Trophoblast cell (in vitro differentiated cells and primary cell): ENCODE results near the gene NPC1.
"Not testable (repeated sequence)": the region's sequence is repeated elsewhere in the genome, so short reads cannot be mapped to it uniquely, and the experiment has no call there.

Source experiments
- DNase-seq, 2 donors: peaks; one replicate each; pipeline ENCODE4 v3.0.0-alpha.2; 2016
- H2AFZ ChIP-seq: 2 replicates; pipeline ENCODE4 v1.6.1; 2013; ENCODE audit warnings: low read length, moderate library complexity, mild to moderate bottlenecking; ENCODE audit not compliant: insufficient read depth, poor library complexity
- H2AK5ac ChIP-seq: 2 replicates; pipeline ENCODE4 v1.6.1; 2013; ENCODE audit warnings: mild to moderate bottlenecking, low read length
- H2BK120ac ChIP-seq: 2 replicates; pipeline ENCODE4 v1.6.1; 2013; ENCODE audit warnings: low read length, mild to moderate bottlenecking, moderate library complexity; ENCODE audit not compliant: insufficient read depth, poor library complexity
- H2BK12ac ChIP-seq: 2 replicates; pipeline ENCODE4 v1.6.1; 2013; ENCODE audit warnings: mild to moderate bottlenecking, low read length, moderate library complexity
- H2BK5ac ChIP-seq: 2 replicates; pipeline ENCODE4 v1.6.1; 2013; ENCODE audit warnings: low read length, low read depth, moderate library complexity, mild to moderate bottlenecking; ENCODE audit not compliant: poor library complexity
- H3K14ac ChIP-seq: 2 replicates; pipeline ENCODE4 v1.6.1; 2013; ENCODE audit warnings: mild to moderate bottlenecking, low read length
- H3K18ac ChIP-seq: 2 replicates; pipeline ENCODE4 v1.6.1; 2013; ENCODE audit warnings: mild to moderate bottlenecking, low read length
- H3K23ac ChIP-seq: 2 replicates; pipeline ENCODE4 v1.6.1; 2013; ENCODE audit warnings: low read length
- H3K27ac ChIP-seq: 2 replicates; pipeline ENCODE4 v1.5.1; 2013; ENCODE audit warnings: low read depth, mild to moderate bottlenecking, inconsistent platforms, low read length, moderate library complexity
- H3K27me3 ChIP-seq: 2 replicates; pipeline ENCODE4 v1.6.1; 2013; ENCODE audit warnings: inconsistent platforms, mild to moderate bottlenecking, low read length, moderate library complexity; ENCODE audit not compliant: insufficient read depth
- H3K36me3 ChIP-seq, 2 experiments: 1 replicate in 1 of 2; 2 replicates in 1 of 2; pipeline ENCODE4 v1.6.1; 2013; ENCODE audit warnings: low read length in 2 of 2, mild to moderate bottlenecking in 2 of 2, moderate library complexity in 1 of 2; ENCODE audit not compliant: insufficient read depth in 2 of 2, control insufficient read depth in 1 of 2
- H3K4ac ChIP-seq: 2 replicates; pipeline ENCODE4 v1.6.1; 2013; ENCODE audit warnings: low read depth, mild to moderate bottlenecking, low read length, moderate library complexity
- H3K4me1 ChIP-seq, 2 experiments: 1 replicate in 1 of 2; 2 replicates in 1 of 2; pipeline ENCODE4 v1.6.1; 2013; ENCODE audit warnings: low read length in 2 of 2, mild to moderate bottlenecking in 2 of 2, moderate library complexity in 1 of 2; ENCODE audit not compliant: insufficient read depth in 2 of 2, control insufficient read depth in 1 of 2
- H3K4me2 ChIP-seq: 2 replicates; pipeline ENCODE4 v1.6.1; 2013; ENCODE audit warnings: inconsistent platforms, mild to moderate bottlenecking, low read length, moderate library complexity
- H3K4me3 ChIP-seq: 2 replicates; pipeline ENCODE4 v1.5.1; 2013; ENCODE audit warnings: mild to moderate bottlenecking, low read depth, low read length, inconsistent platforms
- H3K79me1 ChIP-seq: one replicate; pipeline ENCODE4 v1.6.1; 2013; ENCODE audit warnings: low read length
- H3K79me2 ChIP-seq: 2 replicates; pipeline ENCODE4 v1.6.1; 2013; ENCODE audit warnings: low read length, mild to moderate bottlenecking; ENCODE audit not compliant: control insufficient read depth, insufficient read depth, poor library complexity
- H3K9ac ChIP-seq: 2 replicates; pipeline ENCODE4 v1.6.1; 2013; ENCODE audit warnings: mild to moderate bottlenecking, low read length
- H3K9me3 ChIP-seq: 2 replicates; pipeline ENCODE4 v1.6.1; 2013; ENCODE audit warnings: low read depth, mild to moderate bottlenecking, control low read depth, inconsistent platforms, low read length; ENCODE audit not compliant: insufficient read depth
- H4K12ac ChIP-seq: 2 replicates; pipeline ENCODE4 v1.6.1; 2013; ENCODE audit warnings: low read depth, mild to moderate bottlenecking, low read length, moderate library complexity
- H4K8ac ChIP-seq: 2 replicates; pipeline ENCODE4 v1.6.1; 2013; ENCODE audit warnings: low read depth, mild to moderate bottlenecking, low read length, moderate library complexity
- H4K91ac ChIP-seq: one replicate; pipeline ENCODE4 v1.6.1; 2013; ENCODE audit warnings: low read depth, mild to moderate bottlenecking, low read length, moderate library complexity
- WGBS: extraction: QIAGEN DNeasy Blood & Tissue Kit; methylation state at CpG from one replicate; pipeline ENCODE4 v1.1.7; 2013; ENCODE audit warnings: missing lambda C conversion rate; ENCODE audit not compliant: insufficient read length, insufficient coverage; ENCODE audit errors: extremely low coverage; 5-methylcytosine and 5-hydroxymethylcytosine counted together

The NPC1 gene

GRCh38 chr18:23580677-23581367, 5.5 kb downstream of the NPC1 start:
- Histone ChIP-seq H3K4me1 (peaks cover 6 to 14% of the 10 kb centered on the region in 2 experiments), H3K18ac (no peak overlapping the region), H4K8ac (no peak overlapping the region), H2BK120ac (no peak overlapping the region), H3K4me3 (peak overlapping the region; percentile 16), H3K23ac (no peak overlapping the region), H4K91ac (no peak overlapping the region), H2AFZ (no peak overlapping the region), H3K27me3 (no peaks in the 10 kb centered on the region), H2AK5ac (no peak overlapping the region), H4K12ac (no peak overlapping the region), H2BK12ac (no peak overlapping the region), H3K14ac (no peak overlapping the region), H3K9me3 (no peaks in the 10 kb centered on the region), H3K9ac (no peak overlapping the region), H3K36me3 (peaks cover 5 to 6% of the 10 kb centered on the region in 2 experiments), H3K79me1 (peaks cover 3% of the 10 kb centered on the region), H3K27ac (peak overlapping the region; percentile 43), H2BK5ac (no peak overlapping the region), H3K4ac (no peak overlapping the region), H3K79me2 (peaks cover 9% of the 10 kb centered on the region), H3K4me2 (no peak overlapping the region)
- no CpG with 5 or more reads among the region's 6 CpGs for WGBS
- peak; percentile 35 to 54 for DNase-seq

DNA sequence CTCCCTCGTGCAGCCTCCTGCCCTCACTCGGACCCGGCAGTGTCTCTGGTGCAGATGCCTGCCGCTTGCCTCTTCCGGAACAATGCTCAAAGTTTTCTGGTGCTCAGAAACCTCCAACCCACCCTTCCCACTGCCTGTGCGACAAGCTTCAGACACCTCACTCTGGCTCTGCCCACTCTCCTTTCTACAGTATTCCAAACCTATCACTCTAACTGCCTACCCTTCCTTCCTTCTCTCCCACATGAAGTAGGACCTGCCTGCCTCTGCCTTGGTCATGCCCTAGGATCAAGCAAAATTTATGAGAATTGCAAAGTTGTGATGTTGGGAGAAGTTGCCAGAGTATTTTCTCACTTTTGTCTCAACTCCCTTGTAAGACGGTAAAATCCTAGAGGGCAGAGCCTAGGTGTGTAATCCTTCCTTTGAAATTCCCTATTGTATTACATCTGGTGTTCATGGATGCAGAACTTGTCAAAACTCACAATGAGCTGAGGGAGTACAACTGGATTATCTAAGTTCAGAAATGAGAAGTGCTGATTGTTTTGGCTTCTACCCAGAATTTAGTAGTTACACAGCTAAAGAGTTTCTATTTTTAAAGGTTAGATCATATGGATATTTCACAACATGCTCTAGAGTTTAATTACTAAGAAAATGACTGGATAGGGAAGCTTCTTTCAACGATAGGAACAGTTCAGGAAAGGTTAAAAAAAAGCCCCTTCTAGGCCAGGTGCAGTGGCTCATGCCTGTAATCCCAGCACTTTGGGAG, 7.2 kb downstream of the NPC1 start:
- H3K4me2 ChIP-seq = no peak overlapping the region
- no peak overlapping the region for H2BK12ac ChIP-seq
- no peak overlapping the region for H2AK5ac ChIP-seq
- peaks cover 2% of the 10 kb centered on the region for H3K79me2 ChIP-seq
- H2AFZ ChIP-seq = no peak overlapping the region
- no peak overlapping the region for H4K91ac ChIP-seq
- no peaks in the 10 kb centered on the region for H3K9me3 ChIP-seq
- H3K27me3 ChIP-seq = no peaks in the 10 kb centered on the region
- no peak overlapping the region for H4K8ac ChIP-seq
- peak overlapping the region; percentile 42 for H3K4ac ChIP-seq
- H3K4me1 ChIP-seq = peaks cover 14 to 19% of the 10 kb centered on the region in 2 experiments
- peaks cover 5 to 6% of the 10 kb centered on the region in 2 experiments for H3K36me3 ChIP-seq
- WGBS = no CpG with 5 or more reads among the region's 8 CpGs
- peaks cover 6% of the 10 kb centered on the region for H3K79me1 ChIP-seq
- H4K12ac ChIP-seq = no peak overlapping the region
- H3K18ac ChIP-seq = no peak overlapping the region
- no peak overlapping the region for H2BK5ac ChIP-seq
- H3K9ac ChIP-seq = no peak overlapping the region
- H3K4me3 ChIP-seq = no peak overlapping the region
- no peak overlapping the region for H3K27ac ChIP-seq
- no peak overlapping the region for H3K14ac ChIP-seq
- no peak overlapping the region for H2BK120ac ChIP-seq
- peak in 1 of 2 donors; percentile 9 for DNase-seq
- H3K23ac ChIP-seq = peak overlapping the region; percentile 76

GRCh38 chr18:23578067-23578701, 8.1 kb downstream of the NPC1 start:
- H3K27ac ChIP-seq = no peak overlapping the region
- no peak for DNase-seq
- H3K4me1 ChIP-seq = peaks cover 12 to 20% of the 10 kb centered on the region in 2 experiments
- no peak overlapping the region for H3K4me3 ChIP-seq
- no peaks in the 10 kb centered on the region for H3K9me3 ChIP-seq
- peaks cover 2% of the 10 kb centered on the region for H3K79me2 ChIP-seq
- no peak overlapping the region for H4K12ac ChIP-seq
- no peak overlapping the region for H3K9ac ChIP-seq
- peaks cover 6% of the 10 kb centered on the region in 2 experiments for H3K36me3 ChIP-seq
- H3K79me1 ChIP-seq = peaks cover 6% of the 10 kb centered on the region
- no peak overlapping the region for H2BK120ac ChIP-seq
- H3K27me3 ChIP-seq = no peaks in the 10 kb centered on the region
- no peak overlapping the region for H2BK5ac ChIP-seq
- H2AFZ ChIP-seq = no peak overlapping the region
- no peak overlapping the region for H3K14ac ChIP-seq
- H3K18ac ChIP-seq = no peak overlapping the region
- H3K23ac ChIP-seq = no peak overlapping the region
- no peak overlapping the region for H2BK12ac ChIP-seq
- no peak overlapping the region for H4K8ac ChIP-seq
- H4K91ac ChIP-seq = no peak overlapping the region
- no peak overlapping the region for H3K4me2 ChIP-seq
- H2AK5ac ChIP-seq = no peak overlapping the region
- no CpG with 5 or more reads among the region's 6 CpGs for WGBS
- H3K4ac ChIP-seq = no peak overlapping the region

DNA sequence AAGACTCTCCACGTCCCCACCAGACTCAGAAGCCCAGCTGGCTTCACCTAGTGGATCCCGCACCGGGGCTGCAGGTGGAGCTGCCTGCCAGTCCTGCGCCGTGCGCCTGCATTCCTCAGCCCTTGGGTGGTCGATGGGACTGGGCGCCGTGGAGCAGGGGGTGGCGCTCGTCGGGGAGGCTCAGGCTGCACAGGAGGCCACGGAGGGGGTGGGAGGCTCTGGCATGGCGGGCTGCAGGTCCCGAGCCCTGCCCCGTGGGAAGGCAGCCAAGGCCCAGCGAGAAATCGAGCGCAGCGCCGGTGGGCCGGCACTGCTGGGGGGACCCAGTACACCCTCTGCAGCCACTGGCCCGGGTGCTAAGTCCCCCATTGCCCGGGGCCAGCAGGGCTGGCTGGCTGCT, 8.8 kb downstream of the NPC1 start:
- H3K4me3 ChIP-seq, H3K4me2 ChIP-seq, H3K79me1 ChIP-seq, H3K9ac ChIP-seq, H3K4ac ChIP-seq, H3K79me2 ChIP-seq, H3K27ac ChIP-seq, H3K9me3 ChIP-seq, H4K91ac ChIP-seq, H4K8ac ChIP-seq, H2BK5ac ChIP-seq, DNase-seq, H4K12ac ChIP-seq, H2BK120ac ChIP-seq, H3K23ac ChIP-seq, H3K18ac ChIP-seq, H3K27me3 ChIP-seq, H2BK12ac ChIP-seq, H2AFZ ChIP-seq, H3K14ac ChIP-seq, H2AK5ac ChIP-seq, H3K36me3 ChIP-seq: not testable (repeated sequence)
- no CpG with 5 or more reads among the region's 24 CpGs for WGBS
- H3K4me1 ChIP-seq = peaks cover 14 to 21% of the 10 kb centered on the region in 2 experiments
